Vagina (tissue), 2 donors: ENCODE measurements around the gene TMEM150A. TPM values are rescaled to one million over a fixed set of nuclear protein-coding genes. Genes with fewer than 3 reads are reported as not detected.

Experiments
- DNase-seq, 2 donors: peaks; one replicate each; pipeline ENCODE4 v3.0.0-alpha.2; 2017; ENCODE audit errors: extremely low spot score in 2 of 2
- H3K27ac ChIP-seq: fragments of 200-600 bp; sonication (generic); one replicate; pipeline ENCODE4 v1.5.1; 2019
- H3K27me3 ChIP-seq: fragments of 200-600 bp; sonication (generic); one replicate; pipeline ENCODE4 v1.5.1; 2019
- H3K36me3 ChIP-seq, 2 donors: fragments of 200-600 bp; sonication (generic); one replicate each; pipeline ENCODE4 v1.5.1; 2017 to 2019
- H3K4me1 ChIP-seq: fragments of 200-600 bp; sonication (generic); one replicate; pipeline ENCODE4 v1.5.1; 2019
- H3K4me3 ChIP-seq, 2 donors: fragments of 200-600 bp; sonication (generic); 1 replicate in 1 of 2; 2 replicates in 1 of 2; pipeline ENCODE4 v1.5.1; 2016 to 2019
- H3K9me3 ChIP-seq: fragments of 200-600 bp; sonication (generic); one replicate; pipeline ENCODE4 v1.5.1; 2019
- CTCF ChIP-seq, 3 experiments: fragments of 450-650 bp in 2 of 3; fragments of 200-600 bp in 1 of 3; sonication (generic) in 1 of 3; IDR thresholded peaks; one replicate each; pipeline ENCODE4 v1.5.1; 2017 to 2019; ENCODE audit warnings: antibody characterized with exemption in 3 of 3, mild to moderate bottlenecking in 2 of 3, moderate library complexity in 2 of 3
- POLR2A ChIP-seq, 2 donors: fragments of 450-650 bp; IDR thresholded peaks; one replicate each; pipeline ENCODE4 v1.6.1; 2017; ENCODE audit warnings: antibody characterized with exemption in 2 of 2, mild to moderate bottlenecking in 2 of 2, moderate library complexity in 2 of 2
- POLR2AphosphoS5 ChIP-seq, 2 donors: sonication (generic); formaldehyde crosslinking; IDR thresholded peaks; one replicate each; pipeline ENCODE4 v1.9.0; 2017; ENCODE audit warnings: antibody characterized with exemption in 2 of 2, mild to moderate bottlenecking in 2 of 2, low read depth in 1 of 2; ENCODE audit not compliant: insufficient read depth in 1 of 2
- intact Hi-C: fragments of 100-400 bp; cut with DNase I; formaldehyde crosslinking; loops from one replicate; pipeline ENCODE4 v1.15.1; 2023
- total RNA-seq: library from RNA; depleted of rRNA; stranded (reverse); fragments of >200 nt; gene quantifications from one replicate; pipeline ENCODE4 v1.2.3, GENCODE V29; 2016

The TMEM150A gene
- total RNA-seq, 1 donor from 2014 or later, result 22.6 TPM

GRCh38 chr2:85589982-85590791 lies 12.3 kb downstream of the TMEM150A start:
- no peaks in the 10 kb centered on the region for H3K27me3 ChIP-seq
- intact Hi-C loops, result no loop called here
- no peaks in the 10 kb centered on the region for H3K9me3 ChIP-seq
- peak overlapping the region; percentile 39 for H3K27ac ChIP-seq
- H3K36me3 ChIP-seq, result no peaks in the 10 kb centered on the region
- TF ChIP-seq CTCF (IDR thresholded peaks at IDR 0.05) (no peak), POLR2AphosphoS5 (IDR thresholded peaks at IDR 0.05; ENCODE audit: insufficient read depth in 1 of 2, low read depth in 1 of 2) (peak in 1 of 2 donors; percentile 8)
- DNase-seq, result no peak
- peaks cover 75% of the 10 kb centered on the region for H3K4me1 ChIP-seq
- no peak overlapping the region for H3K4me3 ChIP-seq

GRCh38 chr2:85589181-85589580 lies 13.3 kb downstream of the TMEM150A start:
- H3K4me1 ChIP-seq, result peaks cover 73% of the 10 kb centered on the region
- TF ChIP-seq POLR2A (IDR thresholded peaks at IDR 0.05), result no peak
- TF ChIP-seq POLR2AphosphoS5 (IDR thresholded peaks at IDR 0.05; ENCODE audit: insufficient read depth in 1 of 2, low read depth in 1 of 2), result no peak
- TF ChIP-seq CTCF (IDR thresholded peaks at IDR 0.05), result no peak
- H3K27ac ChIP-seq, result peak overlapping the region; percentile 28
- H3K9me3 ChIP-seq, result no peaks in the 10 kb centered on the region
- no peak for DNase-seq
- intact Hi-C loops, result no loop called here
- H3K27me3 ChIP-seq, result no peaks in the 10 kb centered on the region
- H3K4me3 ChIP-seq, result no peak overlapping the region
- no peaks in the 10 kb centered on the region for H3K36me3 ChIP-seq

GRCh38 chr2:85588645-85589044 lies 13.9 kb downstream of the TMEM150A start:
- Histone ChIP-seq H3K9me3 (no peaks in the 10 kb centered on the region), H3K4me1 (peaks cover 78% of the 10 kb centered on the region), H3K27me3 (no peaks in the 10 kb centered on the region), H3K36me3 (no peaks in the 10 kb centered on the region), H3K4me3 (no peak overlapping the region), H3K27ac (peak overlapping the region; percentile 28)
- DNase-seq, result no peak
- intact Hi-C loops, result no loop called here
- TF ChIP-seq POLR2A (IDR thresholded peaks at IDR 0.05) (no peak), CTCF (IDR thresholded peaks at IDR 0.05) (no peak), POLR2AphosphoS5 (IDR thresholded peaks at IDR 0.05; ENCODE audit: insufficient read depth in 1 of 2, low read depth in 1 of 2) (no peak)

- Histone ChIP-seq H3K9me3 (no peaks in the 10 kb centered on the region), H3K4me1 (peaks cover 80% of the 10 kb centered on the region), H3K4me3 (no peak overlapping the region), H3K27me3 (no peaks in the 10 kb centered on the region), H3K27ac (peak overlapping the region; percentile 28), H3K36me3 (no peaks in the 10 kb centered on the region)
- no peak for DNase-seq
- no peak for TF ChIP-seq POLR2A (IDR thresholded peaks at IDR 0.05)
- TF ChIP-seq POLR2AphosphoS5 (IDR thresholded peaks at IDR 0.05; ENCODE audit: insufficient read depth in 1 of 2, low read depth in 1 of 2), result no peak
- TF ChIP-seq CTCF (IDR thresholded peaks at IDR 0.05), result no peak
- intact Hi-C loops, result no loop called here
Measured at GRCh38 chr2:85588236-85588635, 14.3 kb downstream of the TMEM150A start.

GRCh38 chr2:85585781-85586105 lies 16.8 kb downstream of the TMEM150A start:
- intact Hi-C loops, result no loop called here
- Histone ChIP-seq H3K27me3 (no peaks in the 10 kb centered on the region), H3K4me3 (peak overlapping the region; percentile 54 to 78), H3K27ac (peak overlapping the region; percentile 95), H3K9me3 (no peaks in the 10 kb centered on the region), H3K36me3 (no peaks in the 10 kb centered on the region), H3K4me1 (peaks cover 65% of the 10 kb centered on the region)
- TF ChIP-seq POLR2AphosphoS5 (IDR thresholded peaks at IDR 0.05; ENCODE audit: insufficient read depth in 1 of 2, low read depth in 1 of 2), result no peak
- TF ChIP-seq CTCF (IDR thresholded peaks at IDR 0.05), result no peak
- TF ChIP-seq POLR2A (IDR thresholded peaks at IDR 0.05), result no peak
- DNase-seq, result no peak
